Measurements from ENCODE around the gene ZSWIM8. TPM values are rescaled to one million over a fixed set of nuclear protein-coding genes. Genes with fewer than 3 reads are reported as not detected.

Gene ZSWIM8
- total RNA-seq, 1 donor from 2014 or later, result 56.3 TPM

- Mint-ChIP-seq H3K27ac (peak overlapping the region; percentile 78), H3K27me3 (ENCODE audit: insufficient read depth) (peaks cover 1% of the 10 kb centered on the region), H3K9me3 (no peaks in the 10 kb centered on the region), H3K36me3 (ENCODE audit: low read depth) (peaks cover 55% of the 10 kb centered on the region), H3K4me3 (peak overlapping the region; percentile 64), H3K4me1 (ENCODE audit: low read depth) (peaks cover 13% of the 10 kb centered on the region)
- intact Hi-C loops (cut with micrococcal nuclease), result loop anchor here (1.0 kb wide), 10 partner anchors 8 to 1387 kb away; a partner anchor contains a TSS
- DNase-seq (ENCODE audit: low spot score), result peak; percentile 88
Measured at GRCh38 chr10:73848821-73849489, 63.5 kb downstream of the ZSWIM8 start.

GRCh38 chr10:73850211-73850610 is 64.8 kb downstream of the ZSWIM8 start:
- no peak overlapping the region for H3K4me3 Mint-ChIP-seq
- peaks cover 57% of the 10 kb centered on the region for H3K36me3 Mint-ChIP-seq (ENCODE audit: low read depth)
- H3K27me3 Mint-ChIP-seq (ENCODE audit: insufficient read depth), result peaks cover 1% of the 10 kb centered on the region
- no peak overlapping the region for H3K27ac Mint-ChIP-seq
- DNase-seq (ENCODE audit: low spot score), result no peak
- peaks cover 17% of the 10 kb centered on the region for H3K4me1 Mint-ChIP-seq (ENCODE audit: low read depth)
- no peaks in the 10 kb centered on the region for H3K9me3 Mint-ChIP-seq
- intact Hi-C loops (cut with micrococcal nuclease), result no loop called here

GRCh38 chr10:73850863-73851461 is 65.6 kb downstream of the ZSWIM8 start:
- Mint-ChIP-seq H3K27ac (no peak overlapping the region), H3K36me3 (ENCODE audit: low read depth) (peaks cover 54% of the 10 kb centered on the region), H3K4me1 (ENCODE audit: low read depth) (peaks cover 17% of the 10 kb centered on the region), H3K9me3 (no peaks in the 10 kb centered on the region), H3K4me3 (no peak overlapping the region), H3K27me3 (ENCODE audit: insufficient read depth) (peaks cover 1% of the 10 kb centered on the region)
- DNase-seq (ENCODE audit: low spot score), result no peak
- intact Hi-C loops (cut with micrococcal nuclease), result no loop called here

Other genes with a start within 250 kb of the ZSWIM8 start
- gene USP54, start 194.3 kb upstream of the ZSWIM8 start, total RNA-seq, result 8.6 and 9.7 TPM in 2 replicates
- gene MYOZ1, start 144.1 kb upstream of the ZSWIM8 start, total RNA-seq, result not detected in 2 replicates
- gene SYNPO2L, start 129.6 kb upstream of the ZSWIM8 start, total RNA-seq, result 0.03 TPM in 1 of 2 replicates, not detected in the other
- 10.2 and 11.0 TPM in 2 replicates for gene AGAP5, start 87.5 kb upstream of the ZSWIM8 start, total RNA-seq
- gene SEC24C, start 41.2 kb upstream of the ZSWIM8 start, total RNA-seq, result 112 and 114 TPM in 2 replicates
- gene CHCHD1, start 3.6 kb upstream of the ZSWIM8 start, total RNA-seq, result 30.9 and 33.5 TPM in 2 replicates
- gene NDST2, start 26.0 kb downstream of the ZSWIM8 start, total RNA-seq, result 51.7 and 53.2 TPM in 2 replicates
- 15.9 and 18.7 TPM in 2 replicates for gene CAMK2G, start 88.9 kb downstream of the ZSWIM8 start, total RNA-seq
- 0.37 and 0.60 TPM in 2 replicates for gene PLAU, start 125.5 kb downstream of the ZSWIM8 start, total RNA-seq
- gene VCL, start 212.5 kb downstream of the ZSWIM8 start, total RNA-seq, result 24.4 and 26.0 TPM in 2 replicates